GM12873 (cell line): ENCODE data around the gene VMP1.

Source experiments
- CTCF ChIP-seq: IDR thresholded peaks from 2 replicates; pipeline ENCODE4 v1.5.1; 2012; ENCODE audit warnings: low read depth, mild to moderate bottlenecking, moderate library complexity, low read length, control low read depth; ENCODE audit not compliant: insufficient read depth; ENCODE audit errors: missing control alignments

The VMP1 gene

DNA sequence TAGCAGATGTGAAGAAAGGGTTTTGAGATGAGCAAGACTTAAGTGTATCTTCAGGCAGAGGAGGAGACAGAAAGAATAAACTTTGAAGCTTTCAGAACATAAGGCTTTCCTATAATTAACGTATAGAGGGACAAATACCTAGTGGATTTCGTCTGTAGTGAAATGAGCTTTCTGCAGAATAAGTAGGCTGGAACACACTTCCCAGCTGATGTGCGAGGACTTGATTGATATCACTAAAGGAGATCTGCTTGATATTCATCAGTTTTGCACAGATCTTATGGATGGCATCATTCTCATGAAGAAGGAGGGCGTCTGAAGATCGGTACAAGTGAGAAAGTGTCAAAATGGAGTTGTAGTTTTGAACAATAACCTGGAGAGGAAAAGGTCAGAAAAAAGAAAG is 170.5 kb downstream of the VMP1 start:
- no peak for TF ChIP-seq CTCF

DNA sequence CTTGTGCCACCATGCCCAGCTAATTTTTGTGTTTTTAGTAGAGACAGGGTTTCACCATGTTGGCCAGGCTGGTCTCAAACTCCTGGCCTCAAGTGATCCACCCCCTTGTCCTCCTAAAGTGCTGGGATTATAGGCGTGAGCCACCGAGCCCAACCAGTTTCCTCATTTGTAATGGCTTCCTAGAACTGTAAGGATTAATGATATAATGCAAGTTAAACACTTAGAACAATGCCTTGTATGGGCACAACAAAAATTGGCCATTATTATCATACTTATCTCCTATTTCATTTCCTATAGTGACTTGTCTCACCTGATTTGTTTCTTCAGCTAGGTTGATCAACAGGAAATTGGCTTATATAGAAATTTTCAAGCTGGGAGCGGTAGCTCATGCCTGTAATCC is 171.2 kb downstream of the VMP1 start:
- no peak for TF ChIP-seq CTCF

DNA sequence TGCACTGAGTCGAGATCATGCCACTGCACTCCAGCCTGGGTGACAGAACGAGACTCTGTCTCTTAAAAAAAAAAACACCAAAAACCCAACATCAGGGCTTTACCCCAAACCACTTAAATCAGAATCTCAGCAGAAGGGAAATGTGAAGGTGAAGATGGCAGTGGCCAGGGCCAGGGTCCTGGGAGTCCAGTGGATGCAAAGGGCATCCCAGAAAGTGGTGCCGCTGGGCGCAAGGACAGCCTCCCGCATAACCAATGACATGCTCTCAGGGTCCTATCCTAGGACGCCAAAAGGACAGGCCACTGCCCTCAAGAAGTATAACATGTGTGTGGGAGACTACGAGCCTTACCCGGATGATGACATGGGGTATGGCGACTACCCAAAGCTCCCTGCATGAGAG is 177.4 kb downstream of the VMP1 start:
- no peak for TF ChIP-seq CTCF

DNA sequence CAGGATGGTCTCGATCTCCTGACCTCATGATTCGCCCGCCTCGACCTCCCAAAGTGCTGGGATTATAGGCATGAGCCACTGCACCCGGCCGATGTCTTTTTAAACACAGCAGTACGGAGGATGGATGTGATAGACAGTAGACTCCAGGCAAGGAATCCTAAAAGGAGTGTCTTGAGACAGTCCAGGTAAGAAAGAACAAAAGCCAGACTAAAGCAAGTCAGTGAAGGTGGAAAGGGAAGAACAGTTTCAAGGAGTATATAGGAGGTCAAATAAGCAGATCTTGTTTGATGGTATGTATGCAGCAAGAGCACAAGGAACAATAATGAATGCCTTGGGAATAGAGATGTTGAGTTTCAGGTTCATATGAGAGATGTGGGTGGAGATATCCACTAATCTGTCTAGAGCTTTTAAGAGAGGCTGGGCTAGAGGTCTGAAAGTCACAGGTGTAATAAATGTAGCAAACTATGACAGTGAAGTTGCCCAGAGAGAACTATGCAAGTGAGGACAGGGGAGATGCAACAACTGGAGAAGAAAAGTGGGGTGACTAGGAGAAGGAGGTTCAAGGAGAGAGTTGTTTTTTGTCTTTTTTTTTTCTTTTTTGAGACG is 180.8 kb downstream of the VMP1 start:
- no peak for TF ChIP-seq CTCF

- no peak for TF ChIP-seq CTCF
These were observed 183.3 kb downstream of the VMP1 start for GRCh38 chr17:59890720-59891119.
